OCI-LY1 (cell line): Measurements from ENCODE around the gene GASK1A.
"Not testable (repeated sequence)": the region's sequence is repeated elsewhere in the genome, so short reads cannot be mapped to it uniquely, and the experiment has no call there.

Experiments used
- H2AFZ ChIP-seq: fragments of 200-600 bp; sonication (generic), shearing (Covaris generic); 2 replicates; pipeline ENCODE4 v1.6.0; 2014; ENCODE audit warnings: antibody characterized with exemption, mild to moderate bottlenecking, low read length
- H3F3A ChIP-seq: fragments of 200-600 bp; sonication (generic), shearing (Covaris generic); 2 replicates; pipeline ENCODE4 v1.6.0; 2014; ENCODE audit warnings: mild to moderate bottlenecking, antibody characterized with exemption, low read length, moderate library complexity; ENCODE audit not compliant: insufficient read depth
- H3K27ac ChIP-seq: fragments of 200-600 bp; sonication (generic); 2 replicates; pipeline ENCODE4 v1.5.1; 2014; ENCODE audit warnings: low read length, mixed run types, mild to moderate bottlenecking, low read depth; ENCODE audit not compliant: poor library complexity, severe bottlenecking
- H3K27me3 ChIP-seq: fragments of 200-600 bp; sonication (generic); 2 replicates; pipeline ENCODE4 v1.6.0; 2014; ENCODE audit warnings: antibody characterized with exemption, mild to moderate bottlenecking, low read length, moderate library complexity; ENCODE audit not compliant: insufficient read depth
- H3K36me3 ChIP-seq: fragments of 200-600 bp; sonication (generic); 2 replicates; pipeline ENCODE4 v1.6.1; 2014; ENCODE audit warnings: mild to moderate bottlenecking, antibody characterized with exemption, low read length, moderate library complexity, mixed read lengths; ENCODE audit not compliant: insufficient read depth
- H3K4me1 ChIP-seq: fragments of 200-600 bp; sonication (generic); 2 replicates; pipeline ENCODE4 v1.5.1; 2014; ENCODE audit warnings: mild to moderate bottlenecking, low read length, moderate library complexity; ENCODE audit not compliant: insufficient read depth, severe bottlenecking
- H3K4me2 ChIP-seq: fragments of 200-600 bp; sonication (generic), shearing (Covaris generic); 2 replicates; pipeline ENCODE4 v1.6.1; 2014; ENCODE audit warnings: low read length
- H3K4me3 ChIP-seq: fragments of 200-600 bp; sonication (generic); 2 replicates; pipeline ENCODE4 v1.5.1; 2014; ENCODE audit warnings: low read length, low read depth, mild to moderate bottlenecking, mixed read lengths; ENCODE audit not compliant: poor library complexity, severe bottlenecking
- H3K79me2 ChIP-seq: fragments of 200-600 bp; shearing (Covaris generic); 2 replicates; pipeline ENCODE4 v1.6.1; 2016; ENCODE audit warnings: mixed run types, low read length, mixed read lengths; ENCODE audit not compliant: insufficient read depth
- H3K9ac ChIP-seq: fragments of 200-600 bp; sonication (generic), shearing (Covaris generic); 2 replicates; pipeline ENCODE4 v1.6.1; 2014; ENCODE audit warnings: mild to moderate bottlenecking, low read length, mixed read lengths
- H3K9me2 ChIP-seq: fragments of 200-600 bp; sonication (generic), shearing (Covaris generic); 2 replicates; pipeline ENCODE4 v1.6.1; 2014; ENCODE audit warnings: low read depth, mild to moderate bottlenecking, low read length, mixed read lengths
- H3K9me3 ChIP-seq: fragments of 200-600 bp; shearing (Covaris generic); 2 replicates; pipeline ENCODE4 v1.6.1; 2014; ENCODE audit warnings: low read length, mixed read lengths
- H4K20me1 ChIP-seq: fragments of 200-600 bp; sonication (generic), shearing (Covaris generic); 2 replicates; pipeline ENCODE4 v1.6.0; 2016; ENCODE audit warnings: mild to moderate bottlenecking, low read length; ENCODE audit not compliant: insufficient read depth
- EZH2 ChIP-seq: fragments of 200-600 bp; sonication (generic), shearing (Covaris generic); IDR thresholded peaks from 2 replicates; pipeline ENCODE4 v1.8.0; 2017; ENCODE audit warnings: borderline replicate concordance, mixed run types, mild to moderate bottlenecking, antibody characterized with exemption, low read length, moderate library complexity, mixed read lengths
- TF ChIP-seq, protein P1 (sequence below): fragments of 200-600 bp; sonication (generic), shearing (Covaris generic); IDR thresholded peaks from 2 replicates; pipeline ENCODE4 v1.5.1; 2017; ENCODE audit warnings: mild to moderate bottlenecking, antibody characterized with exemption, low read length, moderate library complexity, mixed read lengths

The GASK1A gene

DNA sequence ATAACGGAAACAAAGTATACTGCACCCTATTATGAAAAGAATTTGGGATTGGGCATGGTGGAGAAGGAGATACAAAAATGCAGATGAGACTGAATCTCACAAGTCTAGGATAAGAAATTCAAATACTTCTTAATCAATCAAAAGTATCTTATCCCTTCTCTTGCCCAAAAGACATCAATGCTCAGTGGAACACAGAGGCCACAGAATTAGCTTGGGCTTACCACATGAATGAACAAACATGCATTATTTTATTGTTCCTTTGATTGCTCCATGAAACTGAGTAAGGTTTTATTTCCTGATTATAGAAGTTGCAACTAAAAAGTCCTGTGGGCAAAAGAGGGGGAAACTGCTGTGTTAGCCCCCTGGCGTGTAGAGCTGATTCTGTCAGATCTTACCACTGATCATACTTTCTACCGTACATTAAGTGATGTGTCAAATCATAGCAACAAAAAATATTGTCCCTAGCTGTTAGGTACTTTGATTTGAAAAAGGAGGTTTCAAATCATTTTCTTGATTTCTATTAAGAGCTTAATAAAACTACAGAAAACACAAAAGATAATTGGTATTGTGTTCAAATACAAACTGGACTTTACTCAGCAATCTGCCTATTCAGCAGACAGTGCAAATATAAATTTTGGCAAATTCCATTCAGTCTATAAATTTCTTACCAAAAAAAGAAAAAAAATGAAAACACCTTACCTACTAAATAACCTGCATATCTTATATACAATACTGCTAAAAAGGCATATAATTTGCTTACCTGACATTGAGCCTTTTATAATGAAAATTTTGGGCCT, 7.9 kb upstream of the GASK1A start:
- Histone ChIP-seq H2AFZ (no peak overlapping the region), H3K9ac (no peak overlapping the region), H3K36me3 (no peaks in the 10 kb centered on the region), H3K4me2 (no peak overlapping the region), H3K4me3 (no peak overlapping the region), H4K20me1 (no peaks in the 10 kb centered on the region), H3K79me2 (no peaks in the 10 kb centered on the region), H3K9me3 (peaks cover 3% of the 10 kb centered on the region; the same call in 1 of the 2 replicates), H3F3A (no peaks in the 10 kb centered on the region), H3K4me1 (no peaks in the 10 kb centered on the region), H3K9me2 (no peaks in the 10 kb centered on the region), H3K27ac (no peak overlapping the region), H3K27me3 (no peaks in the 10 kb centered on the region; the same call in 1 of the 2 replicates)
- TF ChIP-seq, protein P1, sequence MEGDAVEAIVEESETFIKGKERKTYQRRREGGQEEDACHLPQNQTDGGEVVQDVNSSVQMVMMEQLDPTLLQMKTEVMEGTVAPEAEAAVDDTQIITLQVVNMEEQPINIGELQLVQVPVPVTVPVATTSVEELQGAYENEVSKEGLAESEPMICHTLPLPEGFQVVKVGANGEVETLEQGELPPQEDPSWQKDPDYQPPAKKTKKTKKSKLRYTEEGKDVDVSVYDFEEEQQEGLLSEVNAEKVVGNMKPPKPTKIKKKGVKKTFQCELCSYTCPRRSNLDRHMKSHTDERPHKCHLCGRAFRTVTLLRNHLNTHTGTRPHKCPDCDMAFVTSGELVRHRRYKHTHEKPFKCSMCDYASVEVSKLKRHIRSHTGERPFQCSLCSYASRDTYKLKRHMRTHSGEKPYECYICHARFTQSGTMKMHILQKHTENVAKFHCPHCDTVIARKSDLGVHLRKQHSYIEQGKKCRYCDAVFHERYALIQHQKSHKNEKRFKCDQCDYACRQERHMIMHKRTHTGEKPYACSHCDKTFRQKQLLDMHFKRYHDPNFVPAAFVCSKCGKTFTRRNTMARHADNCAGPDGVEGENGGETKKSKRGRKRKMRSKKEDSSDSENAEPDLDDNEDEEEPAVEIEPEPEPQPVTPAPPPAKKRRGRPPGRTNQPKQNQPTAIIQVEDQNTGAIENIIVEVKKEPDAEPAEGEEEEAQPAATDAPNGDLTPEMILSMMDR: no peak
- no peak for TF ChIP-seq EZH2

DNA sequence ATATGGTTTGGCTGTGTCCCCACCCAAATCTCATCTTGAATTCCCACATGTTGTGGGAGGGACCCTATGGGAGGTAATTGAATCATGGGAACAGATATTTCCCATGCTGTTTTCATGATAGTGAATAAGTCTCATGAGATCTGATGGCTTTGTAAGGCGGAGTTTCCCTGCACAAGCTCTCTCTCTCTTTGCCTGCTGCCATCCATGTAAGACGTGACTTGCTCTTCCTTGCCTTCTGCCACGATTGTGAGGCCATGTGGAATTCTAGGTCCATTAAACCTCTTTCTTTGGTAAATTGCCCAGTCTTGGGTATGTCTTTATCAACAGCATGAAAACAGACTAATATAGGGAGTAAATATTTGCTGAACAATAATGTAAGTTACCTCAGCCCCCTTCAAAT, 4.2 kb upstream of the GASK1A start:
- H4K20me1 ChIP-seq, H3K9ac ChIP-seq, H3K4me2 ChIP-seq, H3K79me2 ChIP-seq, H2AFZ ChIP-seq, H3K4me1 ChIP-seq, H3K27me3 ChIP-seq, H3K36me3 ChIP-seq, H3K9me3 ChIP-seq, H3K27ac ChIP-seq, H3F3A ChIP-seq, H3K9me2 ChIP-seq, H3K4me3 ChIP-seq: not testable (repeated sequence)

- H3K9ac ChIP-seq: no peak overlapping the region
- no peak overlapping the region for H3K27ac ChIP-seq
- H3F3A ChIP-seq: no peaks in the 10 kb centered on the region
- H3K36me3 ChIP-seq: no peaks in the 10 kb centered on the region
- H3K9me2 ChIP-seq: no peaks in the 10 kb centered on the region
- no peak overlapping the region for H3K4me2 ChIP-seq
- H3K27me3 ChIP-seq: no peaks in the 10 kb centered on the region
- H4K20me1 ChIP-seq: no peaks in the 10 kb centered on the region
- no peaks in the 10 kb centered on the region for H3K79me2 ChIP-seq
- H3K4me3 ChIP-seq: no peak overlapping the region
- H2AFZ ChIP-seq: no peak overlapping the region
- TF ChIP-seq, protein P1: no peak
- no peak for TF ChIP-seq EZH2
- no peaks in the 10 kb centered on the region for H3K4me1 ChIP-seq
- peaks cover 3% of the 10 kb centered on the region; the same call in 1 of the 2 replicates for H3K9me3 ChIP-seq
Measured at GRCh38 chr3:42975456-42975855, 3.7 kb upstream of the GASK1A start.

DNA sequence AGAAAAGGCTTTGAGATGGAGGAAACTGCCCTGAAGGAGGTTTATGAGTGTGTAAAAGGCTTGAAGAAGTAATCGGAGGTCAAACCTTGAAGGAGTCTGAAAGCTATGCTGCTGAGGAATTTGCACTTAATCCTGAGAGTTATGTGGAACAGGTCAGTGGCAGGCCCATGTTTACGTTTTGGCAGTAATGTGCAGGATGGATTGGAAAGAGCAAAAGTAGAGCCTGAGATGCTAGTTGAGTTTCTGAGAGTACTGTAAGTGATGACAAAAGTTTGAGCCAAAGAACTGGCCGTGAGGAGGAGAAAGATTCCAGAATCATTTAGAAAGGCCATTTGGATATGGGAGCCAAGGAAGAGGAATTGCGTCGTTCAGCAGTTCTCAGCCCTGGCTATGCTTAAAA, 3.2 kb upstream of the GASK1A start:
- no peaks in the 10 kb centered on the region for H3K9me2 ChIP-seq
- H3K4me1 ChIP-seq: no peaks in the 10 kb centered on the region
- no peaks in the 10 kb centered on the region for H3K79me2 ChIP-seq
- TF ChIP-seq, protein P1: no peak
- TF ChIP-seq EZH2: no peak
- no peak overlapping the region for H3K9ac ChIP-seq
- peaks cover 3% of the 10 kb centered on the region; the same call in 1 of the 2 replicates for H3K9me3 ChIP-seq
- H2AFZ ChIP-seq: no peak overlapping the region
- no peak overlapping the region for H3K4me3 ChIP-seq
- H3K36me3 ChIP-seq: no peaks in the 10 kb centered on the region
- H4K20me1 ChIP-seq: no peaks in the 10 kb centered on the region
- H3F3A ChIP-seq: no peaks in the 10 kb centered on the region
- no peaks in the 10 kb centered on the region for H3K27me3 ChIP-seq
- H3K27ac ChIP-seq: no peak overlapping the region
- H3K4me2 ChIP-seq: no peak overlapping the region
